Subcutaneous abdominal adipose tissue (tissue), 5 donors: Measurements from ENCODE around the gene C9orf85.

Source experiments
- H3K27ac ChIP-seq: one replicate; pipeline ENCODE4 v1.7.0; 2013; ENCODE audit warnings: low read depth, mild to moderate bottlenecking, inconsistent platforms, low read length, moderate library complexity
- H3K27me3 ChIP-seq, 5 donors: one replicate each; pipeline ENCODE4 v1.7.0; 2013; ENCODE audit warnings: low read length in 5 of 5, inconsistent platforms in 1 of 5; ENCODE audit not compliant: control insufficient read depth in 5 of 5, insufficient read depth in 4 of 5
- H3K36me3 ChIP-seq, 5 donors: one replicate each; pipeline ENCODE4 v1.7.0; 2013; ENCODE audit warnings: low read length in 5 of 5; ENCODE audit not compliant: control insufficient read depth in 5 of 5, insufficient read depth in 5 of 5
- H3K4me1 ChIP-seq, 5 donors: one replicate each; pipeline ENCODE4 v1.7.0; 2013; ENCODE audit warnings: low read length in 5 of 5, mild to moderate bottlenecking in 3 of 5, moderate library complexity in 1 of 5; ENCODE audit not compliant: control insufficient read depth in 5 of 5, insufficient read depth in 5 of 5
- H3K4me3 ChIP-seq, 5 donors: one replicate each; pipeline ENCODE4 v1.7.0; 2013; ENCODE audit warnings: low read length in 5 of 5, low read depth in 1 of 5
- H3K9ac ChIP-seq, 5 donors: one replicate each; pipeline ENCODE4 v1.7.0; 2013; ENCODE audit warnings: low read length in 5 of 5, mild to moderate bottlenecking in 4 of 5, moderate library complexity in 3 of 5
- H3K9me3 ChIP-seq, 5 donors: one replicate each; pipeline ENCODE4 v1.7.0; 2013; ENCODE audit warnings: low read length in 5 of 5; ENCODE audit not compliant: control insufficient read depth in 5 of 5
- donor health status: healthy.
- donor health status: healthy.
- donor health status: healthy.
- donor health status: healthy.
- donor health status: healthy.

Gene C9orf85, protein sequence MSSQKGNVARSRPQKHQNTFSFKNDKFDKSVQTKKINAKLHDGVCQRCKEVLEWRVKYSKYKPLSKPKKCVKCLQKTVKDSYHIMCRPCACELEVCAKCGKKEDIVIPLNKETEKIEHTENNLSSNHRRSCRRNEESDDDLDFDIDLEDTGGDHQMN

DNA sequence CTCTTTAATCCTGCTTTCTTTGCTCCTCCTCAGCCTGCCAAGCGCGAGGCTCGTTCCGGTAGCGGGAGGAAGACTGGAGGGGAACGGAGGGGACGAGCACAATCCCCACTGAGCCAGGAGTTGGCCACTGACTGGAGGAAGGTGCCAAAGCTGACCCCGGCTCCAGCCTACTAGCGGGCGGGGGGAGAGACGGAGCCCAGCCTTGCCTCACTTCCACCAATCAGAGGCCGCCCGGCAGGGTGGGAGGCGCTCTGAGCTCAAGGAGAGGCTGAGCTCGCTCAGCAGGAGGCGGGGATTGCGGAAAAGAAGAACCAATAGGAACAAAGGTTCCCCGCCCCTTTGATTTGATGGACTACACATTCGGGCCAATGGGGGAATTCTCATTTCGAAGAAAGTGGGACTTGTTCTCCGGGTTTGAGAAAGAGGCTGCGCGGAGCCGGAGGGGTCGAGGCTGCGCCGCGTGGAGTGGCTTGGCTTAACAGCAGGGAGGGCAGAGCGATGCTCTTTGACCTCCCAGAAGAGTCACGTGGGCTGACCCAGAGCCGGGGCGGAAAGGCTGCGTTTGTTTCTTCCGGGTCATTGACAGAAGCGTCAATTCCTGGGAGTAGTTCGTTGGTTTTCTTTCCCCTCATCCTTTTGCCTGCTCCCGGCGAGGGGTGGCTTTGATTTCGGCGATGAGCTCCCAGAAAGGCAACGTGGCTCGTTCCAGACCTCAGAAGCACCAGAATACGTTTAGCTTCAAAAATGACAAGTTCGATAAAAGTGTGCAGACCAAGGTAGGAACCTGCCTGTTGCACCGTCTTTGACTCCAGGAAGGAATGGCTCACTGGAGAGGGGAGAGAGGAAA is at the start of gene C9orf85, which contains the start of gene ABHD17B:
Gene C9orf85 (plus strand): TSS at position 579 of the 847 bp plus-strand sequence. CDS start 96 bp downstream, at position 675.
Gene ABHD17B (minus strand): TSS at position 133 of the 847 bp plus-strand sequence. CDS start 36,113 bp downstream, outside the sequence.
- H3K36me3 ChIP-seq, result no peaks in the 10 kb centered on the region
- peaks cover 3 to 36% (median 28%) of the 10 kb centered on the region in 5 donors for H3K4me1 ChIP-seq
- H3K9ac ChIP-seq, result peak within 1 kb of the TSS; percentile 82 to 93 (median 90)
- peak within 1 kb of the TSS; percentile 93 to 98 (median 96) for H3K4me3 ChIP-seq
- no peaks in the 10 kb centered on the region for H3K9me3 ChIP-seq
- H3K27me3 ChIP-seq, result no peaks in the 10 kb centered on the region
- peak within 1 kb of the TSS; percentile 93 for H3K27ac ChIP-seq

DNA sequence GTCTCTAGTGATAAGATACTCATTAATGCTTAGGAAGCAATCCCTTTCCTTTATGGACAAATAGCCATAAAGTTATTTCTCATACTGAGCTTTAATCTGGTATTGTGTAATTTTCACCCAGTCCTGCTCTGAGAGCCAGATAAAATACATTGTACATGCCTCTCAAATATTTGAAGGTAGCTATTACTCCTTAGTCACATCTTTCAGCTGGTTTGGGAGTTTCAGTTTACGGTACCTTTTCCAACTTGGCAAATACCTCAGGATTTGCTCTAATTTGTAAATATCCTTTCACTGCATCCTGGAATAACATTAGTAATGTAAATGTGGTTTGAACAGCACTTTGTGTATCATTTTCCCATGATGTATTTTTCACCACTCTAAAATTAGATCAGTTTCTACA is 47.8 kb upstream of the C9orf85 start:
- peaks cover 5 to 18% (median 12%) of the 10 kb centered on the region in 5 donors for H3K9me3 ChIP-seq
- H3K27ac ChIP-seq, result no peak overlapping the region
- no peak overlapping the region for H3K4me3 ChIP-seq
- no peak overlapping the region for H3K9ac ChIP-seq
- no peaks in the 10 kb centered on the region for H3K4me1 ChIP-seq
- no peaks in the 10 kb centered on the region for H3K27me3 ChIP-seq
- H3K36me3 ChIP-seq, result peaks cover 0 to 23% (median 7%) of the 10 kb centered on the region in 5 donors

DNA sequence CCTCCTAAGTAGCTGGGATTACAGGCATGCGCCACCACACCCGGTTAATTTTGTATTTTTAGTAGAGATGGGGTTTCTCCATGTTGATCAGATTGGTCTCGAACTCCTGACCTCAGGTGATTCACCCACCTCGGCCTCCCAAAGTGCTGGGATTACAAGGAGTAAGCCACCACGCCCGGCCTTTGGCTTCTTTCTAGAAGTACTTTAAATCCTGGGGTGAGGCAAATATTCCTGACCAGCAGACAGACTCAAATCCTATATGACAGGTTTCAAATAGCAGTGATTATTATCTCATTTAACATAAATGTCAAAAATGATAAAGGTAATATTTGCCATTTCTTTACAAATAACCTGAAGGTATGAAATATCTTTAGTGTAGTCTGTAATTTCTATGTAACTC is 36.1 kb upstream of the C9orf85 start:
- H3K9me3 ChIP-seq, result peaks cover 3 to 32% (median 17%) of the 10 kb centered on the region in 5 donors

DNA sequence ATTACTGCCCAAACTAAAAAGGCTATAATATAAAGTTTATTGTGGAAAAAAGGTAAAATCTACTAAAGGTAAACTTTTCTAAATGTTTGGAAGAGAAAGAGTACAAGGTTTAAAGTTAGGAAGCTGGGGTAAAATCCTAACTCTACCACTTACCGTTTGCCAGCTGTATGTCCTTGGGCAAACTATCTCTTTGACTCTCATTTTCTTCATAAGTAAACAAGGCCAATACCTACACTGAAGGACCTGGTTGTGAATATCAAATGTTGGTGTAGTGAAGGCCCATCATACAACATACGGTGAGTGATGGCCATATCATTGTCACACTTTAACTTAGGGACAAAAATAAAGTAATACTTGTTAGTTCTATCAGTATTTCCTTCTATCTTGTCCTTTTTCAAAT is 35.3 kb upstream of the C9orf85 start:
- Histone ChIP-seq H3K4me3 (no peak overlapping the region), H3K27ac (no peak overlapping the region), H3K4me1 (no peaks in the 10 kb centered on the region), H3K9ac (no peak overlapping the region), H3K27me3 (no peaks in the 10 kb centered on the region), H3K9me3 (peaks cover 3 to 35% (median 21%) of the 10 kb centered on the region in 5 donors), H3K36me3 (peaks cover 2 to 9% (median 7%) of the 10 kb centered on the region in 5 donors)

More for the DNA sequence above, 36.1 kb upstream of the C9orf85 start:
- H3K27ac ChIP-seq, result no peak overlapping the region
- peaks cover 2 to 9% (median 7%) of the 10 kb centered on the region in 5 donors for H3K36me3 ChIP-seq
- no peak overlapping the region for H3K9ac ChIP-seq
- H3K4me1 ChIP-seq, result no peaks in the 10 kb centered on the region
- H3K27me3 ChIP-seq, result no peaks in the 10 kb centered on the region
- no peak overlapping the region for H3K4me3 ChIP-seq

DNA sequence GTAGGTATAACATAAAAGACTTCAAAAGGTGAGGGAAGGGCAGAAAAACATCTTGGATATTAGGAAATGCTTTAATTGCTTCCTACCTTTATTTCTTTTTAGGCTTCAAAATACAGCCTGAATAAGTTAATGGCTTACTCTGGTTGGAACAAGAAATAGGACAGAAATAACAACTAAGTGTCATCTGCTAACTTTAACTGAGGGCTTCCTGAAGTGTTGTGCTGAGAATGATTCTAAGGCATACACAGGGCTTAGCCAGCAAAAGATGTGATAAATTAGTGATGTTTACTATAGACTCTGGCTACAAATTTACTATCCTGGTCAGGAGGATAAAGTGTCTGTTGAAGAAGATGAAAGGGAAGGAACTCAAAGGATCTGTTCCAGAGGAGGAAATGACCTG is 34.6 kb upstream of the C9orf85 start:
- H3K9me3 ChIP-seq, result peaks cover 3 to 38% (median 24%) of the 10 kb centered on the region in 5 donors
- H3K27ac ChIP-seq, result no peak overlapping the region
- no peak overlapping the region for H3K4me3 ChIP-seq
- H3K4me1 ChIP-seq, result no peaks in the 10 kb centered on the region
- peaks cover 2 to 7% (median 4%) of the 10 kb centered on the region in 5 donors for H3K36me3 ChIP-seq
- H3K9ac ChIP-seq, result no peak overlapping the region
- H3K27me3 ChIP-seq, result no peaks in the 10 kb centered on the region

DNA sequence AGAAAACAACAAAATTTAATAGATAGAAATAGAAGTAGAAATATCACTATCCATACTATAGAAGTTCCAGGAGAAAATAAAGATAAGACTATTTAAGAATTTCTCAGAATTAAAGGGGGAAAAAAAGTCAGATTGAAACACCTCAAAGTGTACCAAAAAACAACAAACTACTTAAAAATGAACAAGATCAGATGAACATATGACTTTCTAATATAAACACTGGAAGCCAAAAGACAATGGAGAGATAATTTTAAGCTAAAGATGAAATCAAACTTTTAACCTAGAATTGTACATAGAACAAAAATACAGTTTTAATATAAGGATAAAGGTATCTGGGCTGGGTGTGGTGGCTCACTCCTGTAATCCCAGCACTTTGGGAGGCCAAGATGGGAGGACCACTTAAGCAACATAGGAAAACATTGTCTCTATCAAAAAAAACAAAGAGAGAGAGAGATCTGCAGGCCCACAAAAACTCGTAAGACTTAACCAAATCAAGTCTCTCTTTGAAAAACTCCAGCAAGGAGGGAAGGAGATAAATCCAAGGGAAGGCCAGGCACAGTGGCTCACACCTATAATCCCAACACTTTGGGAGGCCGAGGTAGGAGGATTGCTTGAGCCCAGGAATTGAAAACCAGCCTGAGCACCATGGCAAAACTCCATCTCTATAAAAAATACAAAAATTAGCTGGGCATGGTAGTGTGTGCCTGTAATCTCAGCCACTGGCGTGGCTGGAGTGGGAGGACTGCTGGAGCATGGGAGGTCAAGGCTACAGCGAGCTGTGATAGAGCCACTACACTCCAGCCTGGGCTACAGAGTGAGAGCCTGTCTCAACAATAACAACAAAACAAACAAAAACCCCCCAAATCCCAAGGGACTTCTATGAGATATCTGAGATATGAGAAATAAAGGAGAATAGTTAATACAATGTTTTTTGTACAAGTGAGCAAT is 32.8 kb upstream of the C9orf85 start:
- Histone ChIP-seq H3K27ac (no peak overlapping the region), H3K9me3 (peaks cover 3 to 41% (median 28%) of the 10 kb centered on the region in 5 donors), H3K36me3 (peaks cover 2 to 7% (median 4%) of the 10 kb centered on the region in 5 donors), H3K27me3 (no peaks in the 10 kb centered on the region), H3K9ac (no peak overlapping the region), H3K4me1 (no peaks in the 10 kb centered on the region), H3K4me3 (peak overlapping the region in 1 of 5 donors; percentile 10)

DNA sequence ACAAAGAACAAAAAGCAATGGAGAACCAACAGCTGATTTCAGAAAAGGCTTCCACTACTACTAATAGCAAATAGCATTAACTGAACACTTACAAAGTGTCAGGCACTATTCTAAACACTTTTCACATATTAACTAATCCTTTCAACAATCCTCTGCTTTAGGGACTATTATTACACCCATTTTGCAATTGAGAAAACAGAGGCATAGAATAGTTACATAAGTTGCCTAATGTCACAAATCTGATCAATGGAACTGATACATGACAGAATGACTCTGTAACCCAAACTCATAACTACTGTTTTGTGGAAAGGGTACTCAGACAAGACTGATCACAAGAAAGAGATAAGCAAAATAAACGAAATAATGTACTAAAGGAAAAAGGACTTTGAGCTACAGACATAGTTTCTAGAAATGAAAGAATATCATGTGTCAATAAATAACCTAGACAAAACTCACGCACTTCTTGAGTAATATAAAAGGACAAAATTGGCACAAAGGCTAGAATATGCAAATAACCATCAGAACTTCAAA is 31.7 kb upstream of the C9orf85 start:
- Histone ChIP-seq H3K27ac (no peak overlapping the region), H3K27me3 (no peaks in the 10 kb centered on the region), H3K36me3 (peaks cover 0 to 2% (median under 1%) of the 10 kb centered on the region in 5 donors), H3K4me3 (no peak overlapping the region), H3K4me1 (no peaks in the 10 kb centered on the region), H3K9ac (no peak overlapping the region), H3K9me3 (peaks cover 3 to 52% (median 36%) of the 10 kb centered on the region in 5 donors)

DNA sequence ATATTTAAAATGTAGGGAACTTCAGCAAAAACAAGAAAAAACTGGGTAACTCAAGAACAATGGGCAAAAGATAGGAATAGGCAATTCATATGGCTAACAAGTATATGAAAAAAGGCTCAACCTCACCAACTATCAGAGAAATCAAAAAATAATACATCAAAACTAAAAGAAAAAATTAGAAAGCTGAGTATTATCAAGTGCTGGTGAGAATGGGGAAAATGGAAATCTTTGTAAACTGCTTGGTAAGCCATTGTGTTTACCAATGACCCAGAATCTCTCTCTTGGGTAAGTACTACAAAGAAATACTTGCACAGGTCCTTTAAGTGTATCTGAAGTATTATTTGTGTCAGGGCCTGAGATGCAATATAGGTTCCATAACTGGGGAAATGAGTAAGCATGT is 27.4 kb upstream of the C9orf85 start:
- H3K36me3 ChIP-seq, result no peaks in the 10 kb centered on the region
- peaks cover 0 to 6% (median 0%) of the 10 kb centered on the region in 5 donors for H3K4me1 ChIP-seq
- no peaks in the 10 kb centered on the region for H3K27me3 ChIP-seq
- peaks cover 2 to 28% (median 19%) of the 10 kb centered on the region in 5 donors for H3K9me3 ChIP-seq
- H3K27ac ChIP-seq, result no peak overlapping the region
- no peak overlapping the region for H3K9ac ChIP-seq
- H3K4me3 ChIP-seq, result no peak overlapping the region

DNA sequence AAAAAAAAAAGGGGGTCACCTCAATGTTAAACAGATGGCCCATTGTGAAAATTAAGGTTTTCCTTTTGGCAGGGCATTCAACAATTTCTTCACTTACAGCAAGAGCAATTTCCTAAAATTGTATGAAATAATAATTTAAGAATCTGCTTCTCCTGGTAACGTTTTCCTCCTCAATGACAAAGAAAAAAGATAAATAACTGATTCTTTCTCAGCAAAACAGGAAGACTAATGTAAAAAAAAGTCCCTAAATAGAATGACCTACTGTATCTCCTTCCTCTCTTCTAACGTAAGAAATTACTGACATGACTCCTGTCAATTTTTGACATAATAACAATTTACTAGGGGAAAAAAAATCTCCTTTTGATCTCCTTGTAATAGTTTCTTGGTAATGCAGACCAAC is 26.0 kb upstream of the C9orf85 start:
- Histone ChIP-seq H3K27ac (no peak overlapping the region), H3K9me3 (peaks cover 0 to 20% (median 15%) of the 10 kb centered on the region in 5 donors), H3K4me1 (peaks cover 0 to 6% (median 0%) of the 10 kb centered on the region in 5 donors), H3K36me3 (no peaks in the 10 kb centered on the region), H3K27me3 (no peaks in the 10 kb centered on the region), H3K4me3 (no peak overlapping the region), H3K9ac (no peak overlapping the region)
